K562 (cell line): ENCODE measurements around the gene ADCY9.

Source experiments
- CC2D1A ChIP-seq: fragments of 450-650 bp; IDR thresholded peaks from 2 replicates; pipeline ENCODE4 v1.6.1; 2017; ENCODE audit warnings: mild to moderate bottlenecking
- CHD2 ChIP-seq: IDR thresholded peaks from 2 replicates; pipeline ENCODE4 v1.6.1; 2011; ENCODE audit warnings: low read depth, low read length
- FOXA1 ChIP-seq: fragments of 450-650 bp; IDR thresholded peaks from 2 replicates; pipeline ENCODE4 v1.6.1; 2016; ENCODE audit warnings: mild to moderate bottlenecking, borderline replicate concordance
- GABPB1 ChIP-seq: sonication (generic); formaldehyde crosslinking; IDR thresholded peaks from 2 replicates; pipeline ENCODE4 v1.8.0; 2022; ENCODE audit warnings: mild to moderate bottlenecking, missing genetic modification reagents
- MAZ ChIP-seq, 2 experiments: fragments of 450-650 bp in 1 of 2; sonication (generic) in 1 of 2; formaldehyde crosslinking; IDR thresholded peaks in 1 of 2; conservative IDR thresholded peaks in 1 of 2; 2 replicates each; pipeline versions ENCODE4 v1.4.0 to v1.5.0; 2020; ENCODE audit warnings: mild to moderate bottlenecking in 1 of 2, missing genetic modification reagents in 1 of 2
- PHF8 ChIP-seq: fragments of 200-600 bp; sonication (generic); IDR thresholded peaks from 2 replicates; pipeline ENCODE4 v1.6.1; 2012; ENCODE audit warnings: mixed run types, mild to moderate bottlenecking, inconsistent platforms, low read length, moderate library complexity, borderline replicate concordance
- POLR2A ChIP-seq: fragments of 450-650 bp; conservative IDR thresholded peaks from 2 replicates; pipeline ENCODE4 v1.6.1; 2016
- ZBTB7A ChIP-seq: IDR thresholded peaks from 2 replicates; pipeline ENCODE4 v1.6.1; 2011; ENCODE audit warnings: low read depth, mild to moderate bottlenecking, low read length, moderate library complexity, borderline replicate concordance; ENCODE audit not compliant: control insufficient read depth
- ZNF766 ChIP-seq: fragments of 200-800 bp; sonication (Bioruptor generic); conservative IDR thresholded peaks from 2 replicates; pipeline ENCODE4 v1.6.1; 2016; ENCODE audit warnings: missing genetic modification characterization, missing compliant biosample characterization
- ZZZ3 ChIP-seq: fragments of 450-650 bp; IDR thresholded peaks from 2 replicates; pipeline ENCODE4 v1.6.1; 2016; ENCODE audit warnings: antibody characterized with exemption, mild to moderate bottlenecking, moderate library complexity
- TF ChIP-seq, protein P1 (sequence below), 3 experiments: IDR thresholded peaks in 2 of 3; conservative IDR thresholded peaks in 1 of 3; 2 replicates each; pipeline ENCODE4 v1.5.1; 2011 to 2012; ENCODE audit warnings: low read length in 3 of 3, mild to moderate bottlenecking in 3 of 3, control low read depth in 2 of 3, improper control_type of control experiment in 1 of 3, inconsistent platforms in 1 of 3, low read depth in 1 of 3, mixed read lengths in 1 of 3, moderate library complexity in 1 of 3; ENCODE audit not compliant: insufficient read depth in 2 of 3
- TF ChIP-seq, protein P2 (sequence below): sonication (generic); formaldehyde crosslinking; IDR thresholded peaks from 2 replicates; pipeline ENCODE4 v1.8.1; 2023; ENCODE audit warnings: mild to moderate bottlenecking, missing genetic modification reagents, moderate library complexity
- TF ChIP-seq, protein P3 (sequence below), 2 experiments: fragments of 450-650 bp; IDR thresholded peaks; 2 replicates each; pipeline ENCODE4 v1.6.1; 2016; ENCODE audit warnings: mild to moderate bottlenecking in 2 of 2, borderline replicate concordance in 1 of 2, low read depth in 1 of 2, moderate library complexity in 1 of 2

DNA sequence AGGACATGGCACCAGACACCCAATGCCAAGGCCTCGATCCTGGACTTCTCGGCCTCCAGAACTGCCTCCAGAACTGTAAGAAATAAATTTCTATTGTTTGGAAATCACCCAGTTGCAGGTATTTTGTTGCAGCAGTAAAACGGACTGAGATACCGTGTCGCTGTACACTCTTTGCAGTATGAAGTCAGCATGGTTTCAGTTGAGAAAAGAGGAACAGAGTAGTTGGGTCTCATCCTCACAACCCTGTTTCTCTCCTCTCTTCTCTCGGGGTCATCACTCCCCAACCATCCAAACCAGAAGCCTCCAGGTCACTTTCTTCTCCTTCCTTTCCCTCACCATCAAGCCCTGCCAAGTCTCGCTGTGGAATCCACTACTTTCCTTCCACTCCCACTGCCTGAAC, 77.8 kb downstream of the ADCY9 start:
- TF ChIP-seq POLR2A (no peak), ZNF766 (no peak), MAZ (CRISPR knock-in tag; conservative IDR thresholded peaks at IDR 0.05 in 1 of 2, IDR thresholded peaks at IDR 0.05 in 1 of 2) (no peak), ZZZ3 (no peak), CHD2 (no peak), PHF8 (no peak), CC2D1A (no peak), GABPB1 (CRISPR knock-in tag) (no peak), FOXA1 (no peak), ZBTB7A (no peak)
- TF ChIP-seq, protein P1, sequence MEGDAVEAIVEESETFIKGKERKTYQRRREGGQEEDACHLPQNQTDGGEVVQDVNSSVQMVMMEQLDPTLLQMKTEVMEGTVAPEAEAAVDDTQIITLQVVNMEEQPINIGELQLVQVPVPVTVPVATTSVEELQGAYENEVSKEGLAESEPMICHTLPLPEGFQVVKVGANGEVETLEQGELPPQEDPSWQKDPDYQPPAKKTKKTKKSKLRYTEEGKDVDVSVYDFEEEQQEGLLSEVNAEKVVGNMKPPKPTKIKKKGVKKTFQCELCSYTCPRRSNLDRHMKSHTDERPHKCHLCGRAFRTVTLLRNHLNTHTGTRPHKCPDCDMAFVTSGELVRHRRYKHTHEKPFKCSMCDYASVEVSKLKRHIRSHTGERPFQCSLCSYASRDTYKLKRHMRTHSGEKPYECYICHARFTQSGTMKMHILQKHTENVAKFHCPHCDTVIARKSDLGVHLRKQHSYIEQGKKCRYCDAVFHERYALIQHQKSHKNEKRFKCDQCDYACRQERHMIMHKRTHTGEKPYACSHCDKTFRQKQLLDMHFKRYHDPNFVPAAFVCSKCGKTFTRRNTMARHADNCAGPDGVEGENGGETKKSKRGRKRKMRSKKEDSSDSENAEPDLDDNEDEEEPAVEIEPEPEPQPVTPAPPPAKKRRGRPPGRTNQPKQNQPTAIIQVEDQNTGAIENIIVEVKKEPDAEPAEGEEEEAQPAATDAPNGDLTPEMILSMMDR (IDR thresholded peaks at IDR 0.05 in 2 of 3, conservative IDR thresholded peaks at IDR 0.05 in 1 of 3; ENCODE audit: insufficient read depth in 2 of 3, low read depth in 1 of 3, low read length in 3 of 3): no peak
- TF ChIP-seq, protein P2, sequence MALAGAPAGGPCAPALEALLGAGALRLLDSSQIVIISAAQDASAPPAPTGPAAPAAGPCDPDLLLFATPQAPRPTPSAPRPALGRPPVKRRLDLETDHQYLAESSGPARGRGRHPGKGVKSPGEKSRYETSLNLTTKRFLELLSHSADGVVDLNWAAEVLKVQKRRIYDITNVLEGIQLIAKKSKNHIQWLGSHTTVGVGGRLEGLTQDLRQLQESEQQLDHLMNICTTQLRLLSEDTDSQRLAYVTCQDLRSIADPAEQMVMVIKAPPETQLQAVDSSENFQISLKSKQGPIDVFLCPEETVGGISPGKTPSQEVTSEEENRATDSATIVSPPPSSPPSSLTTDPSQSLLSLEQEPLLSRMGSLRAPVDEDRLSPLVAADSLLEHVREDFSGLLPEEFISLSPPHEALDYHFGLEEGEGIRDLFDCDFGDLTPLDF (CRISPR knock-in tag): no peak
- TF ChIP-seq, protein P3, sequence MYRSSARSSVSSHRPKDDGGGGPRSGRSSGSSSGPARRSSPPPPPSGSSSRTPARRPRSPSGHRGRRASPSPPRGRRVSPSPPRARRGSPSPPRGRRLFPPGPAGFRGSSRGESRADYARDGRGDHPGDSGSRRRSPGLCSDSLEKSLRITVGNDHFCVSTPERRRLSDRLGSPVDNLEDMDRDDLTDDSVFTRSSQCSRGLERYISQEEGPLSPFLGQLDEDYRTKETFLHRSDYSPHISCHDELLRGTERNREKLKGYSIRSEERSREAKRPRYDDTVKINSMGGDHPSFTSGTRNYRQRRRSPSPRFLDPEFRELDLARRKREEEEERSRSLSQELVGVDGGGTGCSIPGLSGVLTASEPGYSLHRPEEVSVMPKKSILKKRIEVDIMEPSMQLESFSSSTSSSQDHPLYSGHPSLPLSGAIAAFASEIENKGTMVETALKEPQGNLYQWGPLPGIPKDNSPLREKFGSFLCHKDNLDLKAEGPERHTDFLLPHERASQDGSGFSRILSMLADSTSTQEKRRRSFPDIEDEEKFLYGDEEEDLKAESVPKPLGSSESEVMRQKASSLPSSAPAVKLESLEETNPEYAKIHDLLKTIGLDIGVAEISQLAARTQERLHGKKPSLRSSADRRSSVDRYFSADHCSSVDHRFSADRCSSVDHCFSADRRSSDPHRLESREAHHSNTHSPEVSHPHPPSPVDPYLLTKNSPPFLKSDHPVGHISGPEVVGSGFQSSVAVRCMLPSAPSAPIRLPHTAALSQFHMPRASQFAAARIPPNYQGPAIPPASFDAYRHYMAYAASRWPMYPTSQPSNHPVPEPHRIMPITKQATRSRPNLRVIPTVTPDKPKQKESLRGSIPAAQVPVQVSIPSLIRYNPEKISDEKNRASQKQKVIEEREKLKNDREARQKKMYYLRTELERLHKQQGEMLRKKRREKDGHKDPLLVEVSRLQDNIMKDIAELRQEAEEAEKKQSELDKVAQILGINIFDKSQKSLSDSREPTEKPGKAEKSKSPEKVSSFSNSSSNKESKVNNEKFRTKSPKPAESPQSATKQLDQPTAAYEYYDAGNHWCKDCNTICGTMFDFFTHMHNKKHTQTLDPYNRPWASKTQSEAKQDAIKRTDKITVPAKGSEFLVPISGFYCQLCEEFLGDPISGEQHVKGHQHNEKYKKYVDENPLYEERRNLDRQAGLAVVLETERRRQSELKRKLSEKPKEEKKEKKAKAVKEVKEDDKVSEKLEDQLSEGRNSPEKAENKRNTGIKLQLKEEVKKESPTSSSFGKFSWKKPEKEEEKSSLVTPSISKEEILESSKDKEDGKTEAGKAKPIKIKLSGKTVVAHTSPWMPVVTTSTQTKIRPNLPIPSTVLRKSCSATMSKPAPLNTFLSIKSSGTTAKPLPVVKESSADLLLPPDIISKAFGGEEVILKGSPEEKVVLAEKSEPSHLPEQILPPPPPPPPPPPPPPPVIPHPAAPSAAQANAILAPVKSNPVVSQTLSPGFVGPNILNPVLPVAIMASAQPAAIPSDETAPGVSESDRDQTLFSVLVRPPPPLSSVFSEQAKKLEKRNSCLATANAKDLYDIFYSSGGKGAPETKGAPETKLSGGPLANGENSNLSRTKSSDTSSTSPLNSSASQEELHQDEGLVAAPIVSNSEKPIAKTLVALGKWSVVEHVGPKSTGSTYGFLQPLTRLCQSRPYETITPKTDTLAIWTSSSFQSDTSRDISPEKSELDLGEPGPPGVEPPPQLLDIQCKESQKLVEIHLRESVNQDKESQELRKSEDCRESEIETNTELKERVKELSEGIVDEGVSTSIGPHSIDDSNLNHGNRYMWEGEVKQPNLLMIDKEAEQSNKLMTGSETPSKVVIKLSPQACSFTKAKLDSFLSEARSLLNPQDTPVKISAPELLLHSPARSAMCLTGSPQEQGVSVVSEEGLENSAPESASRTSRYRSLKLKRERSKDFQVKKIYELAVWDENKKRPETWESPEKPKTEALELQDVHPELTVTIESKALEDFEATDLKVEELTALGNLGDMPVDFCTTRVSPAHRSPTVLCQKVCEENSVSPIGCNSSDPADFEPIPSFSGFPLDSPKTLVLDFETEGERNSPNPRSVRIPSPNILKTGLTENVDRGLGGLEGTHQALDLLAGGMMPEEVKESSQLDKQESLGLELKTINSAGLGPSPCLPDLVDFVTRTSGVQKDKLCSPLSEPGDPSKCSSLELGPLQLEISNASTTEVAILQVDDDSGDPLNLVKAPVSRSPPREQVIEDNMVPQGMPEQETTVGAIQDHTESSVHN (IDR thresholded peaks at IDR 0.05; ENCODE audit: borderline replicate concordance in 1 of 2, low read depth in 1 of 2): no peak
